ENCODE data around the gene MCRIP2.

GRCh38 chr16:593406-593805, 48.2 kb upstream of the MCRIP2 start:
- TF ChIP-seq ZBTB8A (IDR thresholded peaks at IDR 0.05; ENCODE audit: partially characterized antibody) = no peak
- TF ChIP-seq NFIX (CRISPR knock-in tag; IDR thresholded peaks at IDR 0.05; ENCODE audit: low read depth) = no peak
- TF ChIP-seq POLR2H (tag; IDR thresholded peaks at IDR 0.05; ENCODE audit: low read depth) = no peak
- no peak for TF ChIP-seq ZBTB7A (IDR thresholded peaks at IDR 0.05; ENCODE audit: borderline replicate concordance, control insufficient read depth, low read depth, low read length)
